NCI-H774 (cell line): ENCODE data around the gene ZNF318.
"Not testable (repeated sequence)": the region's sequence is repeated elsewhere in the genome, so short reads cannot be mapped to it uniquely, and the experiment has no call there.

Source experiments
- DNase-seq: peaks from one replicate; lab custom pipeline; 2025; lab: John Stamatoyannopoulos, UW

Gene ZNF318

DNA sequence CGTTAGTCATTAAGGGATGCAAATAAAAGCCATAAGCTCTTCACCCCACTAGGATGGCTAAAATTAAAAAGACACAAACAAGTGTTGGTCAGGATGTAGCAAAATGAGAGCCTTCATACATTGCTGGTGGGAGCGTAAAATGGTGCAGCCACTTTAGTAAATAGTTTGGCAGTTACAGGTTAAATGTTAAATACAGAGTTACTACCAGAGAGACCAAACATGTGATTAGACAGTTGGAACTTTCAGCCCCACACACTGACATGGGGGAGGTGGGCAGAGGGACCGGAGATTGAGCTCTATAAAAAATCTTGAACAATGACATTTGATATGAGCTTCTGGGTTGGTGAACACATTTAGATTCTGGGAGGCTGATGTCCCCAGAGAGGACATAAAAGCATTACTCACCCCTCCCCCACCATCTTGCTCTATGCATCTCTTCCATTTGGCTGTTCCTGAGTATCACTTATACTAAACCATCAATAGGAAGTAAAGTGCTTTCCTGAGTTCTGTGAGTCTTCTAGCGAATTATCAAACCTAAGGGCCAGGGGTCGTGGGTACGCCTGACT, 20.4 kb upstream of the ZNF318 start:
- no peak for DNase-seq

- no peak for DNase-seq
Observed at GRCh38 chr6:43386492-43386891, 17.0 kb upstream of the ZNF318 start.

DNA sequence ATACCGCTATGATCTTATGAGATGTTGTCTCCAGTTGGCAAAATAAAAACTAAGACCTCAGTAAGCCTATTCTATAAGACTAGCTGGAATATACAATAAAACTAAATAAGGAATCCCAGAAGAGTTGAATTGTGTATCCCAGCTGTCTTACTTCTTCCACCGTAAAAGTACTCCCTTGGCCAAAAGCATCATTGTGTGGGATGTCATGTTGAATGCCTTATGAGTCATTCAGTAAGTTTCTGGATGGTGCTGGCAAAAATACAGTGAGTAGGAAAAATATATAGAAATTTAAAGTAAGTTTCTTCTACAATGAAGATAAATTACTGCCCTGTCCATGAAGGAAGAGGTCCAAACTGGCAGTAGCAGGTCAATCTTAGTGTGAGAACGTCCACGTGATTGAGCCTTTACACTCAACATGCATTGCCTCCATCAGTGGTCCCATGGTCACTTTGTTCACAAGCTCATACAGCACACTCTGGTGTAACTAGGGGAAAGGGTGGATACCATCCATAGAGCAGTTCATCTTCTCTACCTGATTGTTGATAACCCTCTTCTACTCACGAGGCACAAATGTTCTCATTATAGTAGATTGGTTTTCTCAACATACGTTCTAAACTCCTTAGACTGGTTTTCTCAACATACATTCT, 13.7 kb upstream of the ZNF318 start:
- no peak for DNase-seq

DNA sequence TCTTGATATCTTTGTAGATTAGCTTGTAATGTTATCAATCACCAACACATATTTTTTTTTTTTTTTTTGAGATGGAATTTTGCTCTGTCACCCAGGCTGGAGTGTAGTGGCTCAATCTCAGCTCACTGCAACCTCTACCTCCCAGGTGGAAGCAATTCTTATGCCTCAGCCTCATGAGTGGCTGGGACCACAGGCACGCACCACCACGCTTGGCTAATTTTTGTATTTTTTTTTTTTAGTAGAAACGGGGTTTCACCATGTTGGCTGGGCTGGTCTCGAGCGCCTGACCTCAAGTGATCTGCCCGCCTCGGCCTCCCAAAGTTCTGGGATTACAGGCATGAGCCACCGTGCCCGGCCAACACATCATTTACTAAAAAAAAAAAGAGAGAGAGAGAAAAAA, 11.4 kb upstream of the ZNF318 start:
- DNase-seq: not testable (repeated sequence)

GRCh38 chr6:43378631-43379030, 9.2 kb upstream of the ZNF318 start:
- DNase-seq: no peak

DNA sequence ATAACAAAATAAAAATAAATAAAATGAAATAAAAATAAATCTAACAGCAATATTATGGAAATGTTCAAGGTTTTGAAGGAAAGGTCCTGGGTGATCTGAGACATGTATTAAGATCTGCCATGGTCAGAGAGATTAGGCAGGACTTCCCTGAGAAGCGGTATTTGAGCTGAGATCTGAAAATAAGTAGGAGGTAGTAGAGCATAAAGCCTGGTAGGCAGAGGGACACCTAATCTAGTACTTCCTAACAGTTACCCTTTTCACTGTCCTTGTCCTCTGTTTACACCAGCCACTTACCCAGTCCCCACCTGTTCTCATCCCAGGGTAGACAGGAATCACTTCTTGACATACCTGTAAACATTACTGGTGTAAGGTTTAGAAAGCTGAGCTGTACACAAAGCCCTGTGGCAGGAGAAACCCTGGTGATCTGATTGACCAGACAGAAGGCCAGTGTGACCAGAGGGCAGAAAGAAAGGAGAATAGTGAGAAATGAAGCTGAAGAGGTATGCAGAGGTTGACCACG, 8.3 kb upstream of the ZNF318 start:
- no peak for DNase-seq

- no peak for DNase-seq
Observed at GRCh38 chr6:43376551-43376981, 7.1 kb upstream of the ZNF318 start.

DNA sequence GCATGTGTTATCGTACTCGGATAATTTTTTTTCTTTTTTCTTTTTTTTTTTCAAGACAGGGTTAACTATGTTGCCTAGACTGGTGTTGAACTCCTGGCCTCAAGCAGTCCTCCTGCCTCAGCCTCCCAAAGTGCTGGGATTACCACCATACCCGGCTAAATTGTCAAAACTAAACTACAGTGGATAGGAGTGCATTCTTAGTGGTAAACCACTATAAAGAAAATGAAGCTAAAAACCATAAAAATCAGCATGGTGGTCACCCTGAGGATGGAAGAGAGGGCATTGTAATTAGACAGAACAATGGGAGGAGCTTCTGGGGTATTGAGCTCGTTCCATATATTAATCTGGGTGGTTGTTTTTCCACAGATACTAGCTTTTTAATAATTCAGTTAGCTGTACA, 6.2 kb upstream of the ZNF318 start:
- no peak for DNase-seq

- DNase-seq: no peak
Observed at GRCh38 chr6:43373252-43373875, 3.9 kb upstream of the ZNF318 start.

- not testable (repeated sequence) for DNase-seq
Observed at GRCh38 chr6:43370003-43370580, 645 bp upstream of the ZNF318 start.

- DNase-seq: no peak
Observed at GRCh38 chr6:43368259-43369160, 937 bp downstream of the ZNF318 start.

DNA sequence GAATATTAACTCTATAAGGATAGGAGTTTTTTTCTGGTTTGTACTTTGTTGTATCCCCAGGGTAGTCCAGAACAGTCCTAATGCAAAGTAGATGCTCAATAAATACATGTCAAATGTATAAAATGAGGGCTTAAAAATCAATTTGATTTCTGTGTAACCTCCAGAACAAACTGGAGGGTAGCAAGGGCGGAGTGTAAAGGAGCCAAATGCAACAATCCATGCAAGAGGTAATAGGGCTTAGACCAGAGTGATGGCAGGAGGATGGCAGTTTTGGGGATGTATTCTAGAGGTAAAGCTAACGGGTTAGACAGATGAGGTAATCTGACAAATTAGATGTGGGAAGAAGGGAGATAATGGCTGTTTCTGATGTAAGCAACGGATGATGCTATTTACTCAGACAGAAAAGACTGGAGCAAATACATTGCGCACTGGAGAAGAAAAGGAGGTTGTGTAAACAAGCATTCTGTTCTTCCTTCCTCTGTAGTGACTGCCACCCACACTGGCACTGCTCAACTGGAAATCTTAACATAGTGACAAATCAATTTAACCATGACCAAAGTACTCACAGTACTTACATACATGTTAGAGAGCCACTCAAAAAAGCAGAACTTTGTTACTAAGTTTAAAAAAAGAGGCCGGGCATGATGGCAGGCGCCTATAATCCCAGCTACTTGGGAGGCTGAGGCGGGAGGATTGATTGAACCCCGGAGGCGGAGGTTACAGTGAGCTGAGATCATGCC, 2.0 kb downstream of the ZNF318 start:
- no peak for DNase-seq

- no peak for DNase-seq
Observed at GRCh38 chr6:43361269-43361668, 8.2 kb downstream of the ZNF318 start.

GRCh38 chr6:43359831-43360230, 9.6 kb downstream of the ZNF318 start:
- DNase-seq: no peak

DNA sequence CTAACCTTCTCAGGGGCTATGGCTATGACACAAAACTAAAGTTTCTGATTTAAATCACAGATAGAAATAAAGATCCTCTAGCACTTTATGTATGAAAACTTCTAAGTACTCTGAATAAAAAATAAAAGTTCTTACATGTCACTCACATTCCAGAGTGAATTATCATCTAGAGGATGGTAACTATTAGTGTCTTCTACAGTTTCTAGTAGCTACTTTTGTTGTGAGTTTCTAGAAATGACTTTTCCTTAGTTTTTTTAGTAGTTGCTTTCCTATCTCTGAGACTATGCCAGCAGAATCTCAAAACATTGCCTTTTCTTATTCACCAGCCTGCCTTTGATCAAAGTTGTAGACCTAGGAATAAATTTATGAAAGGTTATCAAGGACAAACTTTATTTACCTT, 10.1 kb downstream of the ZNF318 start:
- DNase-seq: no peak

GRCh38 chr6:43355862-43356590, 13.4 kb downstream of the ZNF318 start:
- no peak for DNase-seq

GRCh38 chr6:43351951-43352350, 17.5 kb downstream of the ZNF318 start:
- DNase-seq: not testable (repeated sequence)

DNA sequence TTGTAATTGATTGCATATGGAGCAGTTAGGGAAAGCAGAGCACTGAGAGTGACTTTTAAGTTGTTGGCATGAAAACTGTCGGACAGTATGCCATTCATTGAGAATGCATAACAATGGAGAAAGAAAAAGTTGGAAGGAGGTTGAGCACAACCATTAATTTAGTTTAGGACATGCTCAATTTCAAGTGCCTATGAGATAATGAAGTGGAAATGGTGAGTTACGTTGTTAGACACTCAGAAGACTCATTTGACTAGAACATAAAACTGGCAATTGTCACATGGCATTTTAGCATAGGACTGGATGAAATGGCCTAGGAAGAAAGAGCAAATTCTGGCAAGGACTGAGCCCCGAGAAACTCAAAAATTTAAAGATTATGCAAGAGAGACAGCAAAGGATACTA, 22.0 kb downstream of the ZNF318 start:
- DNase-seq: no peak

DNA sequence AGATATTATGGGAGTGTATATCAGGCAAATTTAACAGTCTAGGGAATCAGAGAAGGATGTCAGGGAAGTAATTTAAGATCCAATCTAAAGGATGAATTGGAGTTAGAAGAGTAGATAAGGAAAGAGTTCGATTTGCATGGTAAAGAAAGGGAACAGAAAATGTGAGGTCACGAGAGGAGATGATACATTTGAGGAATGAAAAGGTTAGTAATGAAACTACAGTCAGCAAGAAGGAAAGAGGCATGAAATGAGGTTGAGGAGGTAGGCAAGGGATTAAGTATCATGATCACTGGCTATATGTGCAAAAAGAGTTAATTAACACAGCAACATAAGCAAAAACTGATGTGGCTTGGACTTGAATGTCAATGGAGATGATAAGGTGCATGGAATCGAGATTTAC, 22.4 kb downstream of the ZNF318 start:
- no peak for DNase-seq

DNA sequence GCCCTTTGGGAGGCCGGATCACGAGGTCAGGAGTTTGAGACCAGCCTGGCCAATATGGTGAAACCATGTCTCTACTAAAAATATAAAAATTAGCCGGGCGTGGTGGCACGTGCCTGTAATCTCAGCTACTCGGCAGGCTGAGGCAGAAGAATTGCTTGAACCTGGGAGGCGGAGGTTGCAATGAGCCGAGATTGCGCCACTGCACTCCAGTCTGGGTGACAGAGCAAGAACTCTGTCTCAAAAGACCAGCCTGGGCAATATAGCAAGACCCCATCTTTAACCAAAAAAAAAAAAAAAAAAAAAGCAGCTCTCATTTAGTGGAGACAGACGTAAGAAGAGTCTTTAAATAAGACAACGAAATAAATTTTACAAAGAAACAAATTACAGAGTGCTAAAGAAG, 23.2 kb downstream of the ZNF318 start:
- not testable (repeated sequence) for DNase-seq

DNA sequence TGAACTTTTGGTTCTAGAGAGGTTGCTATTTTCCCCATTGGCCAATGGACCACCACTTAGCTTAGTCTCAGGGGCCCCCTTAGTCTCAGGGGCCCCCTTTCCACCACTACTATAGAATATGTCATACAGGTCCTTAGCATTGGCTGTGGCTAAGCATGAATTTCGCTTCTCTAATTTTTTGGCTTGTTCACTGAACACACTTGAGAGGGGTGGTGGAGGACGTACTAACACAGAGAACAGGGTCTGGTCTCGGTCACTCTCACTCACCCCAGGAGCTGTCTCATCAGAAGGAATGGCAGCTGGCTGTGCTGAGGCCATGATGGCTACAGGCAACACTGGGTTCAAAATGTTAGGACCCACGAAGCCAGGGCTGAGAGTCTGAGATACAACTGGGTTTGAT, 30.3 kb downstream of the ZNF318 start:
- no peak for DNase-seq
